Stimulated activated CD8-positive, alpha-beta memory T cell treated with anti-CD3 and anti-CD28 coated beads, Interleukin-12 subunit alpha, Interleukin-12 subunit beta, amount 100 ng/mL, for 24 hours (primary cell): Measurements from ENCODE around the gene ERC1.

Experiments
- DNase-seq: peaks from one replicate; pipeline ENCODE4 v3.0.0-alpha.2; 2020; ENCODE audit errors: extremely low read depth

Gene ERC1

DNA sequence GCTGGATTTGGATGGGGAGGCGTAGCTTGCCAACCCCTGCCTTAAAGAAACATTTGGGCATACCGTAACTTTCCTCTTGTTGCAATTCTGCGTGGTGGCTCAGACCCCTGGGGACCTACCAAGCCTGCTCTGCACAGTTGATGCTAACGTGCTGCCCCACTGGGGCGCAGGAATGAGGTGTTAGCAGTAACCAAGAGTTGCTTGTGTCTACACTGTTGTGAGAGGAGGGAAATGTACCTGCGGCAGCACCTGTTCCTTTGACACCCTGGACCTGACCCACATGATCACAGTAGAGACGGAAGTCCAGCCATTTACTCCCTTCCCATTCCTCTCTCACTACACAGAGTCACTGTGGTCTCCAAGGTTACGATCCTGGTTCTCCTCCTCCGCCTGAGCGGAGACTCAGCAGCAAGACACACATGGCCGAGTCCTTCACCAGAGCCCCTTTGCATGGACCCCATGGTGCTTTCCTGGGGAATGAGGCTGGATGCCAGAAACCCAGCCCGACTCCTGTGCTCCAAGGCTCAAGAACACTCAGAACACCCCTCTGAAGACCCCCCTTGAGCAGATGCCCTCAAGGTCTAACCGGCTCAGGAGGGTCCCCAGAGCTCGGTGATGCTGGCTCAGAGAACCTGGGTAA is 518.5 kb downstream of the ERC1 start:
- DNase-seq, result no peak

DNA sequence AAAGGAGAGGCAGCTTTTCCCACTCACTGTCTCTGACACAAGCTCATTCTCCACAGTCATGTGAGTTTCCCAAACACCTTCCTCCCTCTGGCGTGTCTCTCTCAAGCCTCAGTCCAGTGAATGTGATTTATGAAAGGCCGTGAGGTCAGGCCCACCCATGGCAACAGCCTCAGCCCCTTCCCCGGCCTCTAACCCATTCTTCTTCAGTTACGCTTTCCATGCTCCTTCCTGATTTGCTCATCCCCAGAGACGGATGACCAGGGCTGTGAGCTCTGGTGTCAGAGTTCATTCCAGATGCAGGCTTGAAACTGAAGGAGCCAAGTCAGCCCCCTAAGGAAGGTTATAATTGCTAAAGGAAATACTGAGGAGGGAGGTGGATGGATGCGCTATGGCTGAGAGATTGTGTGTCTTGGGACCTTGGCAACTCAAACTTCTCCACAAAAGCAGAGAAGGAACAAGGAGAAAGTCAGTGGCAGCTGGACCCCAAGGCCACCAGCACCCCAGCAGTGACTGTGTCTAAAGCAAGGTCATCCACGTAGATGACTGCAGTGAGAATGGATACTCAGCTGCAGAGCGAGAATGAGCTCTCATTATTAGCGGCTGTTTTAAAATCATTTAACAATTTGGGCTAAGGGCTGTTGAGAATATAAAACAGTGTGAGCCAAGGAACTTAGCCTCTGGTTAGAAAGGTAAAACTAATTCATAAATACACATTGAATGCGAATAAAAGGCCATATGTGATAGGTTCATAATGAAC is 519.2 kb downstream of the ERC1 start:
- no peak for DNase-seq

DNA sequence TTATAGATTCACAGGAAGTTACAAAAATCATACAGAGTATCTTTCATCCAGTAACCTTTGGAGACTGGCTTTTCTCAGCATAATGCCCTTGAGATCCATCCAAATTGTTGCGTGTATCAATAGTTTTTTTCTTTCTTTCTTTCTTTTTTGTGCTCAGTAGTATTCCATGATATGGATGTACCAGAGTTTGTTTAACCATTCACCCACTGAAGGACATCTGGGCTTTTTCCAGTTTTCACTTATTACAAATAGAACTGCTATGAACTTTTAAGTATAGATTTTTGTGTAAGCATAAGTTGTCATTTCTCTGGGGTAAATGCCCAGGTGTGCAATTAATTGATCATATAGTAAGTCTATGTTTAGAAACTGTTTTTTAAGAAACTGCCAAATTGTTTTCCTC is 524.0 kb downstream of the ERC1 start:
- DNase-seq, result no peak

DNA sequence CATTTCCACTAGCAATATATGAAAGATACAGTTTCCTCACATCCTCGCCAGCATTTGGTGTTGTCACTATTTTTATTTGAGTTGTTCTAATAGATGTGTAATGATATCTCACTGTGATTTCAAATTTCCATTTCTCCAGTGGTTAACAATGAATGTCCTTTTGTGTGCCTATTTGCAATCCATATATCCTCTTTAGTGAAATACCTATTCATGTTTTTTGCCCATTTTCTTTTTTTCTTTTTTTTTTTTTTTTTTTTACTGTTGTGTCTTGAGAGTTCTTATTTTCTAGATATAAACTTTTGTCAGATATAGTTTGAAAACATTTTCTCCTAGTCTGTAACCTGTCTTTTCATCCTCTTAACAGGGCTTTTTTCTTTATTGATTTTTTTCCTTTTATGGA is 524.4 kb downstream of the ERC1 start:
- no peak for DNase-seq

DNA sequence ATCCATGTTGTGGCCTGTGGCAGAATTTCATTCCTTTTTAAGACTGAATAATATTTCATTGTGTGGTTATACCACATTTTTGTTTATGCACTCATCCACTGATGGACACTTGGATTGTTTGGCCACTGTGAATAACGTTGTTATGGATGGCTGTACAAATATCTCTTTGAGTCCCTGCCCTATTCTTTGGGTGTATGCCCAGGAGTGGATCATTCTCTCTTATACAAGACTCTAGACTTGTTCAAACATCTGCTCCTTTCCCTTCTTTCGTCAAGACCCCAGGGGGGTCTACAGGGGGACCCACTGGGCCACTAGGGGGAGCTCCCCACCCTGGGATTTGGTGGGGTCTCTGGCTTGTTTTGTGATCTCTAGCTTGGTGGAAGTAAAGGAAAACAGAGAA is 526.0 kb downstream of the ERC1 start:
- no peak for DNase-seq

DNA sequence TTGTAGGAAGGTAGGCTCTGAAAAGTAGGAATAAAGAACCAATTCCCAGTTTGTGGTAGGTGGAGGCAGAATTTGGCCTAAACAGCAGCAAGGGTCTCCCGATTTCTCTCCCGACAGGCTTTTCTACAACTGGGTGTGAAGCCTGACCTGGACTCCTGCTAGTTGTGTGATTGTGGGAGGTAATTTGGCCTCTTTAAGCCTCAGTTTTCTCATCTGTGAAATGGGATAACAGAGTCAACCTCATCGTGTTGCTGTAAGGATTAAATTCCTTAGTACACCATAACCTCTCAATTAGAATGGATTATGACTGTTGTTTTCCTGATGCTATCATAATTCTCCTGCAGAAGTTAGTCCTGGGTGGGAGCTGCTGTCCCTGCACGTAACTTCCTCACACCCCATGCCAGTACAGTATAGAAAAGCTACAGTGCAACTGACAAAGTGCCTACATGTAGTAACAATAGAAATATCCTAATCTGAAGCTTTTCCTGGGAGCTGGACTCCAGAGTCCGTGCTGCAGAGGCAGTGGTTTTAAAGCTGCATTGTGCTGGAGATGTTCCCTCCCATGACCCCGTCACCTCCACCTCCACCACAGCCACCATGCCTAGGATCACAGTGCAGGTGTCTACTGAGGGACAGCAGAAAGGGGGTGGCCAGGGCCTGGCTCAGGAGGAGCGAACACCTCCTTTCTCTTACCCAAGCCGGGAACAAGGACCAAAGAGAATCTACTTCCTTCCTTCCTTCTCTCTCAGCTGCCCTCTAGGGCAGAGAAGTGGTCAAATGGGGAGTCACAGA is 526.9 kb downstream of the ERC1 start:
- DNase-seq, result no peak

DNA sequence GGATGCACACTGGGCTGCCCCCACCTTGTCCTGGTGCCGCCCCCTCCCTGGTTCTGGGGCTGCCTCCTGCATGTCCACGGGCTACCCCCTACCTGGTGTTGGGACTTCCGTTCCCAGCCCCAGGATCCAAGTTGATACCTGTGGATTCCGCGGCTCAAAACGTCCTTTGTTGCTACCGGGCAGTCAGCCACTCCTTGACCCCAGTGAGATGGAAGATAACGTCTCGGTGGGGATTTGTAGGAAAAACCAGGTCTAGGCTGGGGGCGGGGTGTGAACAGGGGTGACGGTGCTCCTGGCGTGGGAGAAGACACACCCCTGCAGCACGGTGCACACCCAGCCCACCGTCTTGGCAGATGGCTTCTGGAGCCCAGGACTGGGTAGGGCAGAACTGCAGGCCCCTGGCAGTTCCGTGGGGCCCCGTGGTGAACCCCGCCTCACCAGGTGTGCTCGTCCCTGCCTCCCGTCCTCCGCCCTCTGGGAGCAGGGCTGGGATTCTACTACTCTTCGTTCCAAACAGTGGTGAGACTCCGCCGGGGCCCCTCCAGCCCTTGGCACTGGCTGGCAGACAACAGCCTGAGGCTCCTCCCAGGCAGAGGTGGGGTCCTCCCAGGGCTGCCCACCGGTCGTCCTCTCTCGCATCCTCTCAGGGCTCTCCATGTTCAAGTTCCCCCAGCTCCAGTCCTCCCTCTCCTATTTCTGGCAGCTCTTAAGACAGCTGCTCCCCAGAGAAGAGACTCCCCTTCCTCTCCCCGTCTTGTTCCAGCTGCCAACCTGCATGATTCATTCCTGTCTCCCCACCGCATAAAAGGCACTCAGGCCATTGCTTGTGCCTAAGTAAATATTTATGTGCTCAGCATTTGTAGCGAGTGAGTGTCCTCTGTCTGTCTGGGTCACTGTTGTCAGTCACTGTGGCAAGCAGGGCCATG is 527.8 kb downstream of the ERC1 start:
- DNase-seq, result no peak

DNA sequence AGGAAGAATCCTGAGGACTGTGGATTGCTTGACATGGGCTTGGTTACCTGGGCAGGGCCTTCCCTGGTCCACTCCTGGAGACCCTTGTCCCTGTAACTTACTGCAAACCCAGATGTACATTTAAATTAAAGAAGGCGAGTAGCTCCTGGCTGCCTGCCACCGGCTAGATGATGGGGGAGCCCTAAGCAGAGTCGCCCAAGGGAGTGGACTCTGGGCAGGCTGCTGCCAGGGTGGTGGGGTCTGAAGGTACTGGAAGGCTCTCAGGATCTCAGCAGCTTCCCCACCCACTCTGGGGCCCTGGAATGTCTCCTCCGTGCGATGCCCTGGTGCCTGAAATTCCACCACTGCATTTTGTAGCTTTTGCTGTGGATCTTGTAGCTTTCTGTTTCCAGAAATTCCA is 528.6 kb downstream of the ERC1 start:
- DNase-seq, result no peak

DNA sequence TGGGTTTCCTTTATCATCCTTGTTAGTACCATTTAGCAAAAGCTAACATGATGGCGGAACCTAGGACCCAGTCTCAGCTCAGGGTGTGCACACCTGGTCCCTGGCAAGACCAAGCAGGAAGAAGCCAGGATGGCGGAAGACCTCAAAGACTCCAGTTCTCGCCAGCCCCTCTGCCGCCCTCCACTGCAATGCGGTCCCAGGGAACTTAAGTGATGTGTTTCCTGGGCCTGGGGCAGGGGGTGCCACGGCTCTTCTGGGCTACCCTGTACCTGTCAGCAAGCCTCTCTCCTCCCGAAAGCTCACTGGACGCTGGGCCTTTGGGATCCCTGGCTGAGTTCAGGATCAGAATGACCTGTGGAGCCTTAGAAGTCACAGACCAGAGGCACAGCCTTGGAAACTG is 532.0 kb downstream of the ERC1 start:
- DNase-seq, result no peak

DNA sequence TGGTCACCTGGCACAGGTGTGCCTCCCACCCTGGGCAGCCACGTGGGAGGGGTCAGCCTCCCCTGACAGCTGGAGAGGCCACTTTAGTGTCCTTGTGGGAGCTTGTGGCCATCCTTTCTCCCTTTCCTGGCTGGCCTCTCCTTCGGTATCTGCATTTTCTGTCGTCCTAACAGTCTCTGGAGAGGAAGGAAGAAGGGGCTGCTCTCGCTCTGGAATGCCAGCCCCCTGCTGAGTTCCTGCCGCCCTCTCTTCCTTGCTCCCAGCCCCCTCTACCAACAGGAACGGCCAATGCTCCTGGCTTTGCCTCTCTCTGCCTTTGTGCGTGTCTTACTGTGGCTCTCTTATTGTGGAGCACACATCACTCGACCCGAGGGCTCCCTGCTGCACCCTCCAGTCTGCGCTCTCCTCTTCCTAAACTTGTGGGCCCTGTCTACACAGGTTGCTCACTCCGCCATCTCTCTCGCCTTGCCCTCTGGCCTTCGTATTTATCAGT is 532.6 kb downstream of the ERC1 start:
- DNase-seq, result no peak

DNA sequence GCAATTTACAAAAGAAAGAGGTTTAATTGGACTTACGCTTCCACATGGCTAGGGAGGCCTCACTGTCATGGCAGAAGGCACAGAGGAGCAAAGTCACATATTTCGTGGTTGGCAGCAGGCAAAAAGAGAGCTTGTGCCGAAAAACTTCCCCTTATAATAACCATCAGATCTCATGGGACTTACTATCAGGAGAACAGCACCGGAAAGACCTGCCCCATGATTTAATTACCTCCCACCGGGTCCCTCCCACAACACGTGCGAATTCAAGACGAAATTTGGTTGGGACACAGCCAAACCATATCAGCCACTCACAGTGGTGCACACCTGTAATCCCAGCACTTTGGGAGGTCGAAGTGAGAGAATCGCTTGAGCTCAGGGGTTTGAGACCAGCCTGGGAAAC is 534.8 kb downstream of the ERC1 start:
- DNase-seq, result no peak

DNA sequence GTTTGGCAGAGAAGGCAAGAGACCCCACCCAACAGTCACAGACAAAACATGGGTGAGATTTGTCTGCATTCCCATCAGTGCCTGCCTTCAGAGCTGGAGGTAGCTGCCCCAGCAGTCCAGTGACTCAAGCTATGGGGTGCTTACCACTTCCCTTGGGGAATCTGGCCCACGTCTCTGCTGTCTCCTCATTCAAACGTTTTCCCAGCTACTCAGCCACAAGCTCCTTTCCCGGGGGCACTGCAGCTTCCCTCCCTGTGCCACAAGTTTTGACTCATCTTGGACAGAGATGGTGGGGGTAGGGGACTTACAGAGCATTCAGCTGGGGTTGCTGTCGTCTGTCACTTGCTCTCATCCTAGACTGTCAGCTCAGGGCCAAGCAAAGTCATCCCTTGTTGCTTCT is 536.8 kb downstream of the ERC1 start:
- no peak for DNase-seq

DNA sequence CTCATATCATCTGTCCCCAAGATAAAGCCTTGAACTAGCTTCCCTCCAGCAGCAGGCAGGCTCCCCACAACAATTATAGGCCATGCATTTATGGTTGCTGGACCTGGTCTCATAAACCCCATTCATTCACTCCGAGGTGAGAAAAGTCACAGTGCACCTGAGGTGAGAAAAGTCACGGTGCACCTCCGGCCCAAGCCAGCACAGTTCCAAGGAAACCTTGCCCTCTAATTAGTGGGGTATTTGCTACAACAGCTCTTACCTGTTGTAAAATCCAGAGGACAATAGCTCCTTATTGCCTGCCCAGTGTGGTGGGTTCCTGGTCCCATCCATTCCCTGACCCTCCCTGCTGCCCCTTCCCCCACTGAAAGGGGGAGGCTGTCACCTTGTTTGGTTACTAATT is 537.8 kb downstream of the ERC1 start:
- DNase-seq, result no peak

DNA sequence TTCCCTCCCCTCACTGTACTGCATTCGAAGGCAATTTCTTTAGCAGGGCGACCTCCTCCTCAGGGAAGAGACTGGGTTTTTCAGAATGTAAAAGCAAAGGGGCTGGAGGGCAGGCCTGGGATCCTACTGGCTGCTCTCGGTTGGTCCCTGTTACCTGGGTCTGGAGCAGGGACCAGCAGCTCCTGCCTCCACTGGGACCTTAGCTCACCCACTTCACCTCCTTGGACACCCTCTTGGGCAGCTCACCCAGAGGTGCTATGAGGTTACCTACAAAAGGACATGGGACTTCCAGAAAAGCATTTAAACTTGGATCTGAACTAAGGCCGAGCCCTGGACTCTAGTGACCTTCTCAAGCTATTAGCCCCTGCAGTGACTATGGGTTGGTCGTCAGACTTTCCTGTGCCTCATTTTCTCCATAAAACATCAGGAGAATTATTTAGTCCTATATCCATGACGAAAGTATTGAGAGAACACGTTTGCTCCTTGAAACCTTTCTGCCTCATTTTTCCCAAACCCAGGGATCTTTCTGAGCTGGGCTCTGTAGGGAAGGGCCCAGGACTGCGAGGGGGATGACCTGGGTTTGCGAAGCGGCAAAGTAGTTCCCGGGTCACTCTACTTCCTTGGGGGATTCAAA is 538.3 kb downstream of the ERC1 start:
- no peak for DNase-seq

DNA sequence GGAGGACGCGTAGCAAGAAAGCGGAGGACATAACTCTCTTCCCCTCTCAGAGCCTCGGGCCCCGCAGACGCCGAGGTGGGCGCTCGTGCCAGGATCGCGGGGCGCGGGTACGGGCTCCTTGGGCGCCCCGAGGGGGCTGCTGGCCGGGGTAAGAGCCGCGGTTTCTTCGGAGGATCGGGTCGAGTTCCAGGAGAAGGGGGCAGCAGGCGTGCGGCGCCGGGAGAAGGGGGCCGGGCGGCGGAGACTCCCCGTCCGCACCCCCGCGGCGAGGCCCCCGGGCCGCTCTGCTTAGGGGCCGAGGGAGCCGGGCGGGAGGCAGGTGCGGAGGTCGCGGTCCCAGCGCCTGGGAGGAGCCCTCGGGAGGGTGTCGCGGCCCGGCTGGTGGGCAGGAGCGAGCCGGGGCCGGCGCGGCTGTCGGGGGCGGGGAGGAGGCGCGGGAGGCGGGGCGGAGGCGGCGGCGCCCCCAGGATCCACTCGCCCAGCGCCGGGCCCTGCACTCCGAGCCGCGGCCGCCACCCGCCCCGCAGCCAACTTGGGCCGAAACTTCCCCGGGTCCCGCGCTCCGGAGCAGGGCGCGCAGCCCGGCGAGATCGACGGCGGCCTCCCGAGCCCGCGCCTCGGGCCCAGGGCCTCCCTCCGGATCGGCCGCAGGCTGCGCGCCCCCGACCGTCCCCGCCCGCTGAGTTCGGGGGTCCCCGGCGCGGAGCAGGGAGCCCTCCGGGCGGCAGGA is 539.0 kb downstream of the ERC1 start:
- DNase-seq, result no peak

DNA sequence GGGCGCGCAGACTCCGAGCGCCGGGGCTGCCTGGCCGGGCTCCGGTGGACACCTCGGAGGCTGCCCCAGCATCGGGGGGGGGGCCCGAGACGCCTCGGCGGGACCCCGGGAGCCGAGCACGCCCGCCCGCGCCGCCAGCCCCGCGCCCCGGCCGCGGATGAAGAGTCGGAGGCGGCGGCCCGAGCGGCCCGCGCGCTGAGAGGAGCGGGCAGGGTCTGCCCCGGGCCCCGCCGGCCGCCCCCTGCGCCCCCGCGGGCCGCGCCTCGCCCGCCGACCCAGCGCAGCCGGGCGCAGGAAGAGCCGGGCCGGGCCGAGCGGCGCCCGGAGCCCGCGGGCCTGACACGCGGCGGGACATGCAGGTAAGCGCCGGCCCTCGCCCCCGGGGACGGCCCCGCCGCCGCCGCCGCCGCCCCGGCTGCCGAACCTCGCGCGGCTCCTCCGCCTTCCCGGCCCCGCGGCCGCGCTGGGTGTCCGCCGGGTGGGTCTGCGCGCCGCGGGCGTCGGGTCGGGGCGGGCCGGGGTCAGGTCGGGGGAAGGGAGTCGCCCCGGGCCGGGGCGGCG is 539.6 kb downstream of the ERC1 start:
- DNase-seq, result no peak

DNA sequence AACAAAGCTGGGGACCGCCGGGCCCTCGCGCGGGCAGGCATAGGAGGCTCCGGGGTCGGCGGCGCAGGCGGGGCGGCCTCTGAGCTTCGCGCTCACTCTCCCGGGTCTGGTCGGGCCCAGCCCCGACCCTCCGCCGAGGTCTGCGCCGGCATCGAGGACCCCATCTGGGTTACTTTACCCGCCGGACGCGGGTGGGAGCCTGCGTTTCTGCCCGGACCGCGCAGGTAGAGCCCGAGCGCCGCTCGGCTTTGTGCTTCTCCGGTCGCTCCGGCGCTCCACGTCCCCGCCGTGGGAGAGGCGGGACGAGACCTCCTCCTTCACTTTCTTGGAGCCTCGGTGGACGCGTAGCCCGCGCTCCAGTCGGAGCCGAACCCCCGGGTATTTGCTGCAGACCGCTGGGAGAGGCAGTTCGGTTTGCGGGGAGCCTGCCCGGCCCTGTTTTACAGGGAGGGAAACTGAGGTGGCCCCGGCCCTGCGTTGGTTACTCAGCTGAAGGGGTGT is 540.2 kb downstream of the ERC1 start:
- no peak for DNase-seq

DNA sequence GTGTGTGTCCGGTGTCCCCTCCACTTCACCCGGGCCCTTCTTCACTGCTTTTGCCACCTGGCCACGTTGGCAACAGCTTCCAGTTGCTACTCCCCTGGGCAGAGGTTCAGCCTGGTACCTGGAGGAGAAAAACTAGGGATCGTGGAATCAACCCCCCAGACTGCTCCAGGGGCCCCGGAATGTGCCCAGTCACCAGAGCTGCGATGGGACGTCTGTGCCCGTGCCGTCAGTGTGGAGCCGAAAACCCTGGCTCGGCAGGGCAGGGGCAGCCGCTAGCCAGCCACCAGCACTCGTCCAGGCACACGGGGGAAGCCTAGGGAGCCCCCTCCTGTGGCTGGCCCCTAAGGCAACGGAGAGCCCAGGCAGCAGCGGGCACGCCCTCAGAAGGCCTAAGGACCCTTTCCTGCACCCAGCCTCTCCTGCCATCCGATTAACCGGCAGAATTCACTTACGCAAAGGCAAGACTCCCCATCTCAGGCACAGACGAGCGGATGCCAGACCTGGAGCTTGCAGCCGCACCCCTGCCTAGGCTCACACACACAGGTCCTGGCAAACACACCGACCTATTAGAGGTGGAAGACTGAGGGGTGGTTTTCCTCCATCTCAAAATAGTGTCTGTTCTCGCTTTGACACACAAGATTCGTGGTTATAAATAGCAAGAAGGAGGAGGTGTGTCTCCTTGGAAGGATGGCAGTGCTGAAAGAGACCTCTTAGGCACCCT is 540.8 kb downstream of the ERC1 start:
- DNase-seq, result no peak
